Measurements from ENCODE around the gene NAGK. TPM values are rescaled to one million over a fixed set of nuclear protein-coding genes. Genes with fewer than 3 reads are reported as not detected.

NAGK gene
- total and polyA plus RNA-seq, 2 donors (not counting 1 experiment from before 2014, with no cell fraction given): 50.4 to 136 TPM

DNA sequence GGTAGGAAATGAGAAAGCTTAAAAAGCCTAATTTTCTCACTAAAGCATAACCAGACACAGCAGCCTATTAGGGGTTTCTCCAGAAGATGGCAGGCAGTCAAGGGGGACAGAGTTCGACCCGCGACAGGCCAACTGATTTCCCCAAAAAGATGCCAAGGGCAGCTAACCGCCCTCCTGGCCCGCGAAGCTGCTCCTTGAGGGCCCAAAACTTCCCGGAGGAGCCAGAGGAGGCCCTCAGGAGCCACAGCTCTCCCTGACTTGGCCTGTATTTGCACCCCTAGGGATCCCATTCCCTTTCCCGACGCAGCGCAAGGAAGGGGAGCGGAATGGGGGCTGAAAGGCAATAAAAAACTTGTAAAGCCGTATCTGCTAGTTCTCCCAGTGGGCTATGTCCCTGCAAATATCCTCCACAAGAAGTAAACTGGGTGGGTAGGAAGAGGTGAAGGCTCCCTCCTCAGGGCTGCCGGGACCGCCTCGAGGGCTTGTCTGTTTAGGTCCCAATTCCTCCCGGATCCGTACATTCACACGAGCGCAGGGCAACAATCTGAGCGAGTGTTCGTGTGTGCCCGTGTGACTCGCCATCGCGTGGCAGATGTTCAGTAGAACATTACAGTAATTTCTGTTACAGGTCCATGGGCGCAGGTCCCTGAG lies 756 bp upstream of the NAGK start:
- H3K27ac ChIP-seq (ENCODE audit: insufficient read depth, low read length): peak overlapping the region; percentile 97
- H4K20me1 ChIP-seq (ENCODE audit: control insufficient read depth, extremely low read depth, insufficient read depth, low read length): no peaks in the 10 kb centered on the region
- peaks cover 13% of the 10 kb centered on the region for H3K27me3 ChIP-seq (ENCODE audit: control insufficient read depth, insufficient read depth, low read length)
- H3K9me3 ChIP-seq (ENCODE audit: control insufficient read depth, insufficient read depth, low read depth, low read length): no peaks in the 10 kb centered on the region
- H2AFZ ChIP-seq (ENCODE audit: low read length): peak overlapping the region; percentile 65
- H3K4me1 ChIP-seq (ENCODE audit: control insufficient read depth, extremely low read depth, insufficient read depth, low read length): peaks cover 7% of the 10 kb centered on the region
- H3K79me2 ChIP-seq (ENCODE audit: control insufficient read depth, insufficient read depth, low read length): peaks cover 30% of the 10 kb centered on the region
- peak in 1 of 2 donors; percentile 20 for DNase-seq (ENCODE audit: low read depth in 2 of 2)
- H3K9ac ChIP-seq (ENCODE audit: insufficient read depth, low read length): peak overlapping the region; percentile 93
- TF ChIP-seq, protein P1, sequence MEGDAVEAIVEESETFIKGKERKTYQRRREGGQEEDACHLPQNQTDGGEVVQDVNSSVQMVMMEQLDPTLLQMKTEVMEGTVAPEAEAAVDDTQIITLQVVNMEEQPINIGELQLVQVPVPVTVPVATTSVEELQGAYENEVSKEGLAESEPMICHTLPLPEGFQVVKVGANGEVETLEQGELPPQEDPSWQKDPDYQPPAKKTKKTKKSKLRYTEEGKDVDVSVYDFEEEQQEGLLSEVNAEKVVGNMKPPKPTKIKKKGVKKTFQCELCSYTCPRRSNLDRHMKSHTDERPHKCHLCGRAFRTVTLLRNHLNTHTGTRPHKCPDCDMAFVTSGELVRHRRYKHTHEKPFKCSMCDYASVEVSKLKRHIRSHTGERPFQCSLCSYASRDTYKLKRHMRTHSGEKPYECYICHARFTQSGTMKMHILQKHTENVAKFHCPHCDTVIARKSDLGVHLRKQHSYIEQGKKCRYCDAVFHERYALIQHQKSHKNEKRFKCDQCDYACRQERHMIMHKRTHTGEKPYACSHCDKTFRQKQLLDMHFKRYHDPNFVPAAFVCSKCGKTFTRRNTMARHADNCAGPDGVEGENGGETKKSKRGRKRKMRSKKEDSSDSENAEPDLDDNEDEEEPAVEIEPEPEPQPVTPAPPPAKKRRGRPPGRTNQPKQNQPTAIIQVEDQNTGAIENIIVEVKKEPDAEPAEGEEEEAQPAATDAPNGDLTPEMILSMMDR (conservative IDR thresholded peaks at IDR 0.05 in 1 of 2, IDR thresholded peaks at IDR 0.05 in 1 of 2; ENCODE audit: low read depth in 1 of 2, low read length in 2 of 2): no peak
- no peak for TF ChIP-seq EZH2 (IDR thresholded peaks at IDR 0.05; ENCODE audit: low read length, missing control alignments)
- H3K4me2 ChIP-seq (ENCODE audit: extremely low read depth, insufficient read depth, low read length): peak overlapping the region; percentile 89
- H3K4me3 ChIP-seq (replicated peaks in 1 of 4; ENCODE audit: control extremely low read depth in 1 of 4, insufficient read depth in 1 of 4, low read depth in 3 of 4, low read length in 4 of 4): peak overlapping the region; percentile 48 to 99 (median 78)
- peaks cover 4% of the 10 kb centered on the region for H3K36me3 ChIP-seq (ENCODE audit: control insufficient read depth, insufficient read depth, low read length)

DNA sequence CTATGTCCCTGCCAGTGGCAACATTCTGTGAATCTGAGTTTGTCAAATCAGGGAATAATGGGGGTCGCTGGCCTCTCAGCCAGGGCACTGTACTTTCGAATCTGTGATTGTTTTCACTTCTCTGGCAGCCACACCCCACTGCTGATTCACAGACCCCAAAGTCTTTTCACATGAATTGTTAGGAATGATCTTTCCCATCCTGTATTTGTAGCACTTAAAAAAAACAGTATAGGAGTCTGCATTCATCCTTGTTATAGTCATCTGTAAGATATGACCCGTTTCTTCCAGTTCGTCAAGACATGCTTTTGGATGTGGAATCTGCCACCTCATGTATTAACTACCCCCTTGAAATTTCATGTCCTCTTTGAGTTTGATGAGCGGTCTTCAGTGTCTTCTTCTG lies 928 bp downstream of the NAGK start:
- Histone ChIP-seq H2AFZ (ENCODE audit: low read length) (no peak overlapping the region), H3K9ac (ENCODE audit: insufficient read depth, low read length) (peak overlapping the region; percentile 93), H3K36me3 (ENCODE audit: control insufficient read depth, insufficient read depth, low read length) (peaks cover 18% of the 10 kb centered on the region), H3K9me3 (ENCODE audit: control insufficient read depth, insufficient read depth, low read depth, low read length) (no peaks in the 10 kb centered on the region), H3K79me2 (ENCODE audit: control insufficient read depth, insufficient read depth, low read length) (peaks cover 30% of the 10 kb centered on the region), H3K27me3 (ENCODE audit: control insufficient read depth, insufficient read depth, low read length) (no peaks in the 10 kb centered on the region), H3K4me1 (ENCODE audit: control insufficient read depth, extremely low read depth, insufficient read depth, low read length) (peaks cover 7% of the 10 kb centered on the region), H4K20me1 (ENCODE audit: control insufficient read depth, extremely low read depth, insufficient read depth, low read length) (no peaks in the 10 kb centered on the region), H3K4me2 (ENCODE audit: extremely low read depth, insufficient read depth, low read length) (peak overlapping the region; percentile 79), H3K27ac (ENCODE audit: insufficient read depth, low read length) (peak overlapping the region; percentile 97), H3K4me3 (replicated peaks in 1 of 4; ENCODE audit: control extremely low read depth in 1 of 4, insufficient read depth in 1 of 4, low read depth in 3 of 4, low read length in 4 of 4) (peak overlapping the region; percentile 48 to 99 (median 78))
- DNase-seq (ENCODE audit: low read depth in 2 of 2): peak in 1 of 2 donors; percentile 64
- no peak for TF ChIP-seq EZH2 (IDR thresholded peaks at IDR 0.05; ENCODE audit: low read length, missing control alignments)
- TF ChIP-seq, protein P1 (conservative IDR thresholded peaks at IDR 0.05 in 1 of 2, IDR thresholded peaks at IDR 0.05 in 1 of 2; ENCODE audit: low read depth in 1 of 2, low read length in 2 of 2): no peak

DNA sequence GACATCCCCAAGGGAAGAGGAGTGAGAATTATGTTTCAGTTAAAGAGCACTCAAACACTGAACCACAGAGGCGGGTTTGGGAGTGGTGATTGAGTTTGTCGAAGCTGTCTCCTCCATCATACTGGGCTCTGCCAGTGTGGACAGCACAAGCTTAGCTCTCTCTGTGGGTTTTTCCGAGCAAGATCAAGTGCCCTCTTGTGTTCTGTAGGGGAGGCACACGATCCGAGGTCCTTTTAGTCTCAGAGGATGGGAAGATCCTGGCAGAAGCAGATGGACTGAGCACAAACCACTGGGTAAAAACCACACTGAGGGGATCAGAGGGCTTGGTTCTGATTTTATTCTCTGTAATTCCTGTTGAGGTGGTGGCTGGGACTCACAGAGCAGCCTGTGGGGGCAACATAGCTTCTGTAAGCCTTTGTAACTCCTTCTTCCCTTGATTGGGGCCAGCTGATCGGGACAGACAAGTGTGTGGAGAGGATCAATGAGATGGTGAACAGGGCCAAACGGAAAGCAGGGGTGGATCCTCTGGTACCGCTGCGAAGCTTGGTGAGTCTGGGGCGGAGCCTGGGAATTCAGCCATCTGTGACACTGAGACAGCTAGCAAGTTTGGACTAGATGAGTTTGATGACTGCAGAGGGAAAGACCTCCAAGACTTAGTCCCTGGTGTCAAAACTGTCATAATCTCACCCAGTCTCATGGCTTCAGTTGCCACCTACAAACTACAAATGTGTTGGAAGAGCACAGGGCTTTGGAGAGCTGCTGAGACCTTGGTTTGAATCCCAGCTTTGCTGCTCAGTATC lies 2.0 kb downstream of the NAGK start:
- Histone ChIP-seq H2AFZ (ENCODE audit: low read length) (no peak overlapping the region), H3K79me2 (ENCODE audit: control insufficient read depth, insufficient read depth, low read length) (peaks cover 30% of the 10 kb centered on the region), H3K36me3 (ENCODE audit: control insufficient read depth, insufficient read depth, low read length) (peaks cover 18% of the 10 kb centered on the region), H3K4me2 (ENCODE audit: extremely low read depth, insufficient read depth, low read length) (peak overlapping the region; percentile 79), H3K4me3 (replicated peaks in 1 of 4; ENCODE audit: control extremely low read depth in 1 of 4, insufficient read depth in 1 of 4, low read depth in 3 of 4, low read length in 4 of 4) (peak overlapping the region in 2 of 4 experiments; percentile 3 to 99), H3K27ac (ENCODE audit: insufficient read depth, low read length) (peak overlapping the region; percentile 97), H3K4me1 (ENCODE audit: control insufficient read depth, extremely low read depth, insufficient read depth, low read length) (peaks cover 7% of the 10 kb centered on the region), H3K27me3 (ENCODE audit: control insufficient read depth, insufficient read depth, low read length) (no peaks in the 10 kb centered on the region), H4K20me1 (ENCODE audit: control insufficient read depth, extremely low read depth, insufficient read depth, low read length) (no peaks in the 10 kb centered on the region), H3K9ac (ENCODE audit: insufficient read depth, low read length) (no peak overlapping the region), H3K9me3 (ENCODE audit: control insufficient read depth, insufficient read depth, low read depth, low read length) (no peaks in the 10 kb centered on the region)
- TF ChIP-seq EZH2 (IDR thresholded peaks at IDR 0.05; ENCODE audit: low read length, missing control alignments): no peak
- TF ChIP-seq, protein P1 (conservative IDR thresholded peaks at IDR 0.05 in 1 of 2, IDR thresholded peaks at IDR 0.05 in 1 of 2; ENCODE audit: low read depth in 1 of 2, low read length in 2 of 2): peak; percentile 44 to 46
- DNase-seq (ENCODE audit: low read depth in 2 of 2): peak; percentile 24 to 29

Measured in fibroblast of lung (primary cell).